ENCODE results near the gene CCDC142.

CCDC142 gene

DNA sequence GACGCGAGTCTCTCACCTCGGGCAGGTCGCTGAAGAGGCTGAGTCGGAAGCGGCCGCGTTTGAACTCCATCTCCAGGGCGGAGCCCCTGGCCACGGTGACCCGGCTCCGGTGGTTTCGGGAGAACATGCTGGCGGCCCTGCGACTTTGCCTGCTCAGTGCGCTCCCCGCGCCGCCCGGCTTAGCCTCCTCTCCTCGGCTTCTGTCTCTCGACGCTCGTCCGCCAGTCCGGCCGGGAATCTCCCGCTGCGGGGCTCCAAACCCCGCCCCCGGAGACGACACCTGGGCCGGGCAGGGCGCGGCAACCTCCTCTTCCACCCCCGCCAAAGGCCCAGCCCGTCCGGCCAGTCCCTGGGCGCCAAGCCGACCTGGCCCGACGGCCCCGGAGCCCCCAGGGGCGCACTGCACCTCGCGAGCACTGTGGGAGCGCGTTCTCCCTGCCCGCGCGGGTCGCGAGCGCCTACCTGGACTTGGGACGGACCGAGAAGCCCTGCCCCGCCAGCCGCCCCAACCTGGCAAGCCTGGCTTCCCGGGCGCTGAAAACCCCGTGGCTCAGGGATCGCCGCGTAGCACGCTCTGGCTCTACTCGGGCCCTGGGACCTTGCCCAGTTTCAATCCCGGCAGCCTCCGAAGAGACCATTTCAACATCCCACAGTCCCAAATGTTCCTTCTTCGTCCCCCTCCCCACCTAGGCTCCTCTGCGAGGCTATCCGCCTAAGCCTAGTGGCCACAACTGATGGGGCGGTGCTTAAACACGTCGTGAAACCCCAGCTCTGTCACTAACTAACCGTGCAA is 40.9 kb downstream of the CCDC142 start, which contains the start of gene RTKN:
TSS of gene RTKN (minus strand) at position 248 of the 793 bp plus-strand sequence. CDS start at position 127, 121 bp downstream.
- TF ChIP-seq CTCF (IDR thresholded peaks at IDR 0.05; ENCODE audit: low read length, missing control alignments), result no peak
- H3K4me3 ChIP-seq (replicated peaks; ENCODE audit: low read depth, low read length), result peak within 1 kb of the TSS; percentile 68
- no peak for DNase-seq (ENCODE audit: low read depth)

DNA sequence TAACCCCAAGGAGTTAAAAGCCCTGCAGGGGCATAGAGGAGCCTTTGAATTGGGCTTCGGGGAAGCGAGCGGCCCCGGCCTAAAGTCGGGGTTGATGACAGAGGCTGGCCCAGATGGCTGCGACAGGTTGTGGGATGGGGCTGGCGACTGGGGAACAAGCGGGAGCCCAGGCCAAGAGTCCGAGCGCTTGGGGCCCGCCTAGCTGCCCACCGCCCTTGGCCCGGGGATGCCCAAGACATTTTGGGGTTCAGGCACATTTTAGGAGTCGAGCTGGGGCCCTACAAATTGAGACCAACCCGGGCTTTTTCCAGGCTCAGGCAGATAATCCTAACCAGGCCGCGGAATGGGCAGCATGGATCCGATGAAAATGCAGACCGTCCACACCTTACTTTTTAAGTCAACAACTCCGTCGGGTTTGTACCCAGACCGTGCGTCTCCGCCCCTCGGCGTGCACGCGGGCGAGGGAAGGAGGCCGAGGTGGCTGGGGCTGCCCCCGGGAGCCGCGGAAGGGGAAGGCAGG is 41.6 kb downstream of the CCDC142 start:
- H3K4me3 ChIP-seq (replicated peaks; ENCODE audit: low read depth, low read length), result no peak overlapping the region
- DNase-seq (ENCODE audit: low read depth), result no peak
- TF ChIP-seq CTCF (IDR thresholded peaks at IDR 0.05; ENCODE audit: low read length, missing control alignments), result no peak

GRCh38 chr2:74440378-74441169 is 42.2 kb downstream of the CCDC142 start:
- DNase-seq (ENCODE audit: low read depth), result peak; percentile 86
- peak overlapping the region; percentile 68 for H3K4me3 ChIP-seq (replicated peaks; ENCODE audit: low read depth, low read length)
- peak; percentile 12 for TF ChIP-seq CTCF (IDR thresholded peaks at IDR 0.05; ENCODE audit: low read length, missing control alignments)

DNA sequence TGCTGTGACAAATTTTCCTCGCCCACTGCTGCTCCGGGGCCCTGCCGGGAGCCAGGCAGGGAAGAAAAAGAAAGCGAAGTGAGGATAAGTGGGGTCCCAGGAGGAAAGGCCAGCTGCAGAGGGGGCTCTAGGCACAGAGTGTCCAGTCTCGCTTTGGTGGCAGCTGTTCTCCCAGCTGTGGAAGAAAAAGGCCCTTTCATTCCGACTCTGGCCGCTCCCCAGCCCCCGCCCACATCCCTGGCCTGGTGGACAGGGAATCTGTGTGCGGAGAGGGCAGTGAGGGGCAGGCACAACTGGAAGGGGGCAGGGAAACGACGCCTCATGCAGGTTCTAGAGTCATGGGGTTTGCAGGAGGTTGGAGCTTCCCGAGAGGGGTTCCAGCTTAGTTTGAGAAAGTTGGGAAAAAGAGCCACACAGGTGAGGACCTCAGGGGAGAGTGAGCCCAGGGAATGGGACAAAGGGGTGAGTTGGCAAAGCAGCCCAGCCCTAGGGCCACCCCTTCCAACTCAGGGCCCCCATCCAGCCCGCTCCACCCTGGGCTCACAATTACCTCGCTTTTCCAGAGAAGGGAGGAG is 42.9 kb downstream of the CCDC142 start:
- TF ChIP-seq CTCF (IDR thresholded peaks at IDR 0.05; ENCODE audit: low read length, missing control alignments), result no peak
- peak overlapping the region; percentile 68 for H3K4me3 ChIP-seq (replicated peaks; ENCODE audit: low read depth, low read length)
- DNase-seq (ENCODE audit: low read depth), result peak; percentile 67

GRCh38 chr2:74439373-74439772 is 43.4 kb downstream of the CCDC142 start:
- DNase-seq (ENCODE audit: low read depth), result no peak
- TF ChIP-seq CTCF (IDR thresholded peaks at IDR 0.05; ENCODE audit: low read length, missing control alignments), result no peak
- H3K4me3 ChIP-seq (replicated peaks; ENCODE audit: low read depth, low read length), result peak overlapping the region; percentile 68

- DNase-seq (ENCODE audit: low read depth), result no peak
- no peak overlapping the region for H3K4me3 ChIP-seq (replicated peaks; ENCODE audit: low read depth, low read length)
- no peak for TF ChIP-seq CTCF (IDR thresholded peaks at IDR 0.05; ENCODE audit: low read length, missing control alignments)
These were observed 44.5 kb downstream of the CCDC142 start for GRCh38 chr2:74438248-74438647.
